Stimulated activated naive CD8-positive, alpha-beta T cell treated with anti-CD3 and anti-CD28 coated beads, Interleukin-15, Interleukin-2, amounts not matched to agents 100 ng/mL and 50 ng/mL, for 24 hours (primary cell): ENCODE measurements around the gene PSMA7.

Experiments
- H3K27ac Mint-ChIP-seq: one replicate; pipeline ENCODE4 v1.8.0; 2021; ENCODE audit warnings: mild to moderate bottlenecking, mixed read lengths
- H3K27me3 Mint-ChIP-seq: one replicate; pipeline ENCODE4 v1.8.0; 2021; ENCODE audit warnings: mixed read lengths
- H3K36me3 Mint-ChIP-seq: one replicate; pipeline ENCODE4 v1.8.0; 2021; ENCODE audit warnings: low read depth, mixed read lengths
- H3K4me1 Mint-ChIP-seq: one replicate; pipeline ENCODE4 v1.8.0; 2021; ENCODE audit warnings: low read depth, mixed read lengths
- H3K4me3 Mint-ChIP-seq: one replicate; pipeline ENCODE4 v1.8.0; 2021; ENCODE audit warnings: mild to moderate bottlenecking, mixed read lengths
- H3K9me3 Mint-ChIP-seq: one replicate; pipeline ENCODE4 v1.8.0; 2021; ENCODE audit warnings: mixed read lengths

PSMA7 gene

GRCh38 chr20:62114894-62115293 lies 28.3 kb downstream of the PSMA7 start:
- no peak overlapping the region for H3K4me3 Mint-ChIP-seq
- peaks cover 21% of the 10 kb centered on the region for H3K4me1 Mint-ChIP-seq
- peaks cover 17% of the 10 kb centered on the region for H3K36me3 Mint-ChIP-seq
- H3K9me3 Mint-ChIP-seq: peaks cover 17% of the 10 kb centered on the region
- H3K27ac Mint-ChIP-seq: no peak overlapping the region
- no peaks in the 10 kb centered on the region for H3K27me3 Mint-ChIP-seq

GRCh38 chr20:62112368-62112767 lies 30.8 kb downstream of the PSMA7 start:
- Mint-ChIP-seq H3K4me3 (no peak overlapping the region), H3K4me1 (peaks cover 5% of the 10 kb centered on the region), H3K27me3 (no peaks in the 10 kb centered on the region), H3K9me3 (peaks cover 34% of the 10 kb centered on the region), H3K27ac (no peak overlapping the region), H3K36me3 (peaks cover 35% of the 10 kb centered on the region)

GRCh38 chr20:62111148-62111547 lies 32.0 kb downstream of the PSMA7 start:
- peaks cover 37% of the 10 kb centered on the region for H3K9me3 Mint-ChIP-seq
- H3K27me3 Mint-ChIP-seq: no peaks in the 10 kb centered on the region
- no peaks in the 10 kb centered on the region for H3K4me1 Mint-ChIP-seq
- H3K36me3 Mint-ChIP-seq: peaks cover 39% of the 10 kb centered on the region
- H3K4me3 Mint-ChIP-seq: no peak overlapping the region
- no peak overlapping the region for H3K27ac Mint-ChIP-seq

GRCh38 chr20:62105592-62105991 lies 37.6 kb downstream of the PSMA7 start:
- Mint-ChIP-seq H3K27ac (no peak overlapping the region), H3K4me1 (no peaks in the 10 kb centered on the region), H3K36me3 (peaks cover 41% of the 10 kb centered on the region), H3K9me3 (peaks cover 45% of the 10 kb centered on the region), H3K4me3 (no peak overlapping the region), H3K27me3 (peaks cover 8% of the 10 kb centered on the region)

- H3K36me3 Mint-ChIP-seq: peaks cover 43% of the 10 kb centered on the region
- H3K4me3 Mint-ChIP-seq: no peak overlapping the region
- H3K27me3 Mint-ChIP-seq: peaks cover 8% of the 10 kb centered on the region
- no peak overlapping the region for H3K27ac Mint-ChIP-seq
- peaks cover 41% of the 10 kb centered on the region for H3K9me3 Mint-ChIP-seq
- no peaks in the 10 kb centered on the region for H3K4me1 Mint-ChIP-seq
Measured at GRCh38 chr20:62104791-62105345, 38.3 kb downstream of the PSMA7 start.

GRCh38 chr20:62104234-62104789 lies 38.9 kb downstream of the PSMA7 start:
- H3K4me3 Mint-ChIP-seq: no peak overlapping the region
- no peaks in the 10 kb centered on the region for H3K4me1 Mint-ChIP-seq
- no peak overlapping the region for H3K27ac Mint-ChIP-seq
- peaks cover 39% of the 10 kb centered on the region for H3K9me3 Mint-ChIP-seq
- H3K27me3 Mint-ChIP-seq: peaks cover 8% of the 10 kb centered on the region
- peaks cover 41% of the 10 kb centered on the region for H3K36me3 Mint-ChIP-seq

- Mint-ChIP-seq H3K27ac (no peak overlapping the region), H3K4me3 (no peak overlapping the region), H3K4me1 (no peaks in the 10 kb centered on the region), H3K9me3 (peaks cover 33% of the 10 kb centered on the region), H3K27me3 (peaks cover 8% of the 10 kb centered on the region), H3K36me3 (peaks cover 34% of the 10 kb centered on the region)
Measured at GRCh38 chr20:62103508-62104233, 39.5 kb downstream of the PSMA7 start.

GRCh38 chr20:62101078-62101477 lies 42.1 kb downstream of the PSMA7 start:
- H3K4me1 Mint-ChIP-seq: no peaks in the 10 kb centered on the region
- peaks cover 8% of the 10 kb centered on the region for H3K27me3 Mint-ChIP-seq
- H3K36me3 Mint-ChIP-seq: peaks cover 21% of the 10 kb centered on the region
- peaks cover 21% of the 10 kb centered on the region for H3K9me3 Mint-ChIP-seq
- H3K27ac Mint-ChIP-seq: no peak overlapping the region
- H3K4me3 Mint-ChIP-seq: no peak overlapping the region

- H3K9me3 Mint-ChIP-seq: peaks cover 6% of the 10 kb centered on the region
- H3K27me3 Mint-ChIP-seq: peaks cover 8% of the 10 kb centered on the region
- peaks cover 11% of the 10 kb centered on the region for H3K36me3 Mint-ChIP-seq
- no peak overlapping the region for H3K27ac Mint-ChIP-seq
- H3K4me3 Mint-ChIP-seq: no peak overlapping the region
- no peaks in the 10 kb centered on the region for H3K4me1 Mint-ChIP-seq
Measured at GRCh38 chr20:62097881-62098407, 45.2 kb downstream of the PSMA7 start.

- Mint-ChIP-seq H3K4me1 (no peaks in the 10 kb centered on the region), H3K4me3 (no peak overlapping the region), H3K36me3 (peaks cover 14% of the 10 kb centered on the region), H3K27ac (no peak overlapping the region), H3K27me3 (peaks cover 9% of the 10 kb centered on the region), H3K9me3 (peaks cover 14% of the 10 kb centered on the region)
Measured at GRCh38 chr20:62096421-62097380, 46.5 kb downstream of the PSMA7 start.

GRCh38 chr20:62089393-62089792 lies 53.8 kb downstream of the PSMA7 start:
- H3K4me3 Mint-ChIP-seq: no peak overlapping the region
- H3K27me3 Mint-ChIP-seq: peaks cover 10% of the 10 kb centered on the region
- no peaks in the 10 kb centered on the region for H3K4me1 Mint-ChIP-seq
- H3K36me3 Mint-ChIP-seq: peaks cover 3% of the 10 kb centered on the region
- peaks cover 9% of the 10 kb centered on the region for H3K9me3 Mint-ChIP-seq
- H3K27ac Mint-ChIP-seq: no peak overlapping the region

GRCh38 chr20:62088258-62089127 lies 54.7 kb downstream of the PSMA7 start:
- Mint-ChIP-seq H3K4me3 (no peak overlapping the region), H3K36me3 (peaks cover 3% of the 10 kb centered on the region), H3K9me3 (peaks cover 9% of the 10 kb centered on the region), H3K27ac (no peak overlapping the region), H3K4me1 (no peaks in the 10 kb centered on the region), H3K27me3 (peaks cover 10% of the 10 kb centered on the region)

- H3K4me3 Mint-ChIP-seq: no peak overlapping the region
- peaks cover 14% of the 10 kb centered on the region for H3K27me3 Mint-ChIP-seq
- no peak overlapping the region for H3K27ac Mint-ChIP-seq
- peaks cover 8% of the 10 kb centered on the region for H3K9me3 Mint-ChIP-seq
- H3K36me3 Mint-ChIP-seq: peaks cover 3% of the 10 kb centered on the region
- no peaks in the 10 kb centered on the region for H3K4me1 Mint-ChIP-seq
Measured at GRCh38 chr20:62087632-62088031, 55.6 kb downstream of the PSMA7 start.

GRCh38 chr20:62087227-62087626 lies 56.0 kb downstream of the PSMA7 start:
- Mint-ChIP-seq H3K4me1 (no peaks in the 10 kb centered on the region), H3K27me3 (peaks cover 13% of the 10 kb centered on the region), H3K4me3 (no peak overlapping the region), H3K27ac (no peak overlapping the region), H3K36me3 (peaks cover 3% of the 10 kb centered on the region), H3K9me3 (peaks cover 6% of the 10 kb centered on the region)
